BE2C (cell line): Measurements from ENCODE around the gene ASTL.
A peak's percentile ranks its signal among the peaks of the same experiment; 100 is the strongest.

Source experiments
- DNase-seq: peaks from one replicate; pipeline ENCODE4 v3.0.0-alpha.2; 2020
- H3K27me3 ChIP-seq: fragments of 250-450 bp; sonication (Bioruptor Pico); 2 replicates; pipeline ENCODE4 v1.5.1; 2020; ENCODE audit warnings: mild to moderate bottlenecking
- H3K36me3 ChIP-seq: fragments of 250-450 bp; sonication (Bioruptor Pico); 2 replicates; pipeline ENCODE4 v1.5.1; 2020; ENCODE audit warnings: mild to moderate bottlenecking
- H3K4me1 ChIP-seq: fragments of 250-450 bp; sonication (Bioruptor Pico); 2 replicates; pipeline ENCODE4 v1.5.1; 2020
- H3K4me3 ChIP-seq: 2 replicates; pipeline ENCODE4 v1.5.1; 2011; ENCODE audit warnings: low read depth, low read length
- H3K9me3 ChIP-seq: fragments of 250-450 bp; sonication (Bioruptor Pico); 2 replicates; pipeline ENCODE4 v1.5.1; 2020
- TF ChIP-seq, protein P1 (sequence below): IDR thresholded peaks from 2 replicates; pipeline ENCODE4 v1.5.1; 2012; ENCODE audit warnings: mild to moderate bottlenecking, low read depth, low read length

ASTL gene

DNA sequence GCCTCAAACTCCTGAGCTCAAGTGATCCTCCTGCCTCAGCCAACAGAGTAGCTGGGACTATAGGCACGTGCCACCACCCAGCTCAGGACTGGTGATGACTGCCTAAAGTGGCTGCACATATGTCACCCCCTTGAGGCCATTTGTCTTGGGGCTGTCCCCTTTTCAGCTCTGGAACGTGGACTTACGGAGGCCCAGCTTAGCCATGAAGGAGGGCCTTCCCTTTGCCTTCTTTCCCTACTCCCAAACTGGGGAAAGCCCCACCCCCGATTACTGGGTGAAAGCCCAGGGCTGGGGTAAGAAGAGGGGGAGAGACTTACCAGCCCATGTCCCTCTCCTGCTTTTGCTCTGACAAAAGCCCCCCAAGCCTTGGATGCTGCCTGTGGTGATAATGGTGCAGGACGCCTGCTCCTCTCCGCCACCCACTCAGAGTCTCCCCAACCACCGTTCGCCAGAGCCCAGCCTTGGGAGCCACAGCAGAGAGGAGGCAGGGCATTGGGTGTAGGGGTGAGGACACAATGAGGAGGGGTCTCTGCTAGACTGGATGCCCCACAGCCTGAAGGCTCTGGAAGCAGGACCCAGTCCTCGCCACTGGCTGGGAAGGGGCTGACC lies 9.4 kb upstream of the ASTL start:
- Histone ChIP-seq H3K36me3 (no peaks in the 10 kb centered on the region), H3K4me1 (peaks cover 23% of the 10 kb centered on the region), H3K27me3 (no peaks in the 10 kb centered on the region), H3K4me3 (no peak overlapping the region), H3K9me3 (no peaks in the 10 kb centered on the region)
- TF ChIP-seq, protein P1, sequence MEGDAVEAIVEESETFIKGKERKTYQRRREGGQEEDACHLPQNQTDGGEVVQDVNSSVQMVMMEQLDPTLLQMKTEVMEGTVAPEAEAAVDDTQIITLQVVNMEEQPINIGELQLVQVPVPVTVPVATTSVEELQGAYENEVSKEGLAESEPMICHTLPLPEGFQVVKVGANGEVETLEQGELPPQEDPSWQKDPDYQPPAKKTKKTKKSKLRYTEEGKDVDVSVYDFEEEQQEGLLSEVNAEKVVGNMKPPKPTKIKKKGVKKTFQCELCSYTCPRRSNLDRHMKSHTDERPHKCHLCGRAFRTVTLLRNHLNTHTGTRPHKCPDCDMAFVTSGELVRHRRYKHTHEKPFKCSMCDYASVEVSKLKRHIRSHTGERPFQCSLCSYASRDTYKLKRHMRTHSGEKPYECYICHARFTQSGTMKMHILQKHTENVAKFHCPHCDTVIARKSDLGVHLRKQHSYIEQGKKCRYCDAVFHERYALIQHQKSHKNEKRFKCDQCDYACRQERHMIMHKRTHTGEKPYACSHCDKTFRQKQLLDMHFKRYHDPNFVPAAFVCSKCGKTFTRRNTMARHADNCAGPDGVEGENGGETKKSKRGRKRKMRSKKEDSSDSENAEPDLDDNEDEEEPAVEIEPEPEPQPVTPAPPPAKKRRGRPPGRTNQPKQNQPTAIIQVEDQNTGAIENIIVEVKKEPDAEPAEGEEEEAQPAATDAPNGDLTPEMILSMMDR = no peak
- DNase-seq = no peak

- DNase-seq = peak; percentile 53
- TF ChIP-seq, protein P1 = no peak
These were observed 8.7 kb upstream of the ASTL start for GRCh38 chr2:96146881-96147592.

GRCh38 chr2:96146153-96146880 lies 8.0 kb upstream of the ASTL start:
- H3K4me1 ChIP-seq = peaks cover 23% of the 10 kb centered on the region
- no peak for DNase-seq
- no peaks in the 10 kb centered on the region for H3K27me3 ChIP-seq
- no peaks in the 10 kb centered on the region for H3K9me3 ChIP-seq
- TF ChIP-seq, protein P1 = no peak
- no peaks in the 10 kb centered on the region for H3K36me3 ChIP-seq
- no peak overlapping the region for H3K4me3 ChIP-seq

More at GRCh38 chr2:96146881-96147592, 8.7 kb upstream of the ASTL start:
- no peaks in the 10 kb centered on the region for H3K9me3 ChIP-seq
- H3K4me1 ChIP-seq = peaks cover 23% of the 10 kb centered on the region
- H3K36me3 ChIP-seq = no peaks in the 10 kb centered on the region
- no peak overlapping the region for H3K4me3 ChIP-seq
- no peaks in the 10 kb centered on the region for H3K27me3 ChIP-seq

GRCh38 chr2:96145848-96146152 lies 7.5 kb upstream of the ASTL start:
- Histone ChIP-seq H3K4me1 (peaks cover 23% of the 10 kb centered on the region), H3K36me3 (no peaks in the 10 kb centered on the region), H3K27me3 (no peaks in the 10 kb centered on the region), H3K9me3 (no peaks in the 10 kb centered on the region), H3K4me3 (no peak overlapping the region)
- DNase-seq = no peak
- TF ChIP-seq, protein P1 = no peak

GRCh38 chr2:96145036-96145847 lies 6.9 kb upstream of the ASTL start, which contains the start of gene DUSP2:
Gene DUSP2 (minus strand): TSS chr2:96145440. CDS start chr2:96145354, 86 bp downstream.
- no peak for DNase-seq
- H3K4me3 ChIP-seq = no peak within 1 kb of the TSS
- TF ChIP-seq, protein P1 = no peak
- no peaks in the 10 kb centered on the region for H3K36me3 ChIP-seq
- H3K4me1 ChIP-seq = peaks cover 23% of the 10 kb centered on the region
- no peaks in the 10 kb centered on the region for H3K9me3 ChIP-seq
- H3K27me3 ChIP-seq = no peaks in the 10 kb centered on the region
